Kidney tubule cell (primary cell): Measurements from ENCODE around the gene MGAT4C.

Experiments used
- DNase-seq: peaks from one replicate; pipeline ENCODE4 v3.0.0-alpha.2; 2018; ENCODE audit warnings: low spot score

MGAT4C gene

DNA sequence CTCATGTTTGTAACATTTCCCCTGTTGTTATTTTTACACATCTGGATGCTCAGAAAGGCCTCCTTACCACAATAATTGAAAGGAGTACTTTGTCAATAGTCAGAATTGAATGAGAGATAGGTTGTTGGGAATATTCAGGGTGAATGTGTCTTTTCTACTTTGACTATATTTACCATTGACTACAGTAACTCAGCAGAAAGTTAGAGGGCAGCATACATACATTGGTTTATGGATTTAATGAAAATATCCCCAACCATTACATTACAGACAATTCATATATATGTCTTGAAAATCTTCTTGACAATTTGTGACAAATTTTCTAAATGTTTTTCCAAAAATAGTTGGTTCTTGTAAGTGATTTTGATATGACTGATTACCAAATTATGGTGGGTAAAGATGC is 284.4 kb downstream of the MGAT4C start:
- no peak for DNase-seq

DNA sequence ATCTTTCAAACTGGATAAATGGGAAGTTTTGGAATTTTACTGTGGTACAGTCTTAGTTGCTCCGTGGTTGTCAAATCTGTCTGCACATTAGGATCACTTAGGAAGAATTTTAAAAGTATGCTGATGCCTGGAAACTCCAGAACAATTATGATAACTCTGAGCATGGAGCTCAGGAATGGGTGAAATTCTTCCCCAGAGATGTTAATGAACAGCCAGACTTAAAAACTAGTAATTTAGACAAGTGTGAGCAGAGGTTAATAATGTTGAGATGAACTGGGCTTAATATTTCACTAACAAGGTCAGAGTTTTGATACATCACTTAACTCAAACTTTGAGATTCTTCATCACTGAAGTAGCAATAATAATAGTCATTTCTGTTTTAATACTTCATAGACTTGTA is 287.6 kb downstream of the MGAT4C start:
- peak; percentile 55 for DNase-seq

DNA sequence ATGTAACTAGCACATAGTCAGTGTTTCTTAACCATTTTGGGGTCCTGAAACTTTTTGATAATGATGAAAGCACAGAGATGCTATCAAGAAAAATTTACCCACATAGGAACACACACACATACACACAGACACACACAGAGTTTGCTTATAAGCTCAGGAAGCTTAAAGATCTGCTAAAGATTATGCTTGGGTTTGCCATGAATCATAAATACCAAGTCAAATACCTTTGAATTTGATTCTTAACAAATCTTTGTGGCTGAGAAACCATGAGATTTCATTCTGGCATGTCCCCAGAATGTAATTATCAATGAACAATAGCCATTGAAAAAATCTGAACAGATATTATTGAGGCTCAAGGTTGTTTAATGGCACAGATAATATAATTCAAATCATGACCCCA is 292.9 kb downstream of the MGAT4C start:
- DNase-seq: peak; percentile 23

DNA sequence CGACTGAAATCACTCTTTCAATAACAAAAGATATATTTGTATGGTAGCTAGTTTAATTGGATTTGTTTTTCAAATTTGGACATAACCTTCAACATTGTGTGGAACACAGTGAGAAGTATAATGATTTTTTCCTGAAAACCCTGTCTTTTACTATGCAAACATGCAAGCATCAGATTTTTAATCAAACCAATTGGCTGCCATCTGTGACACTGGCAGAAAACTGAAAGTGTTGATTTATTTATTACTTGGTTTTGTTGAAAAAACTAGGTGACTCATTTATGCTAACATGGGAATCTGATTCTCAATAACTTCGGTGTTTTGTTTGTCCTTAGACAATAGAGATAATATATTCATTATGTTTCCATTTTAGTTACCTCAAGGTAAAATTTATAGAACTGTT is 300.1 kb downstream of the MGAT4C start:
- no peak for DNase-seq

DNA sequence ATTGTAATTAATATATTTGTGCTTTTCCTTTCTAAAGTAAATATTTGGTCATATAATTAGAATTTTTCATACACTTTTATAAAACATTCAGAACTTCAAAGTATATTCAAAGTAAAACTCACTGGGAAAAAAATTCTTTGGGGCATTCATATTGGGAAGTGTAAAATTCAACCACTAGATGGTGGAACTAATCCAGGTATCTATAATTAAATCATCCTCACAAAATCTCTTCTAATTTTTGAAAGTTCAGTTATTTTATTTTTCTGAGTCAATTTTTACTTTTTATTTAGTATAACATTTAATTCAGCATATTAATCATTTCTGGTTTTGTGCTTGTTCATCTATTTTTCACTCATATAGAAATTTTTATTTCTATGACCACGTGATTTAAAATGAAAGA is 301.1 kb downstream of the MGAT4C start:
- DNase-seq: no peak

DNA sequence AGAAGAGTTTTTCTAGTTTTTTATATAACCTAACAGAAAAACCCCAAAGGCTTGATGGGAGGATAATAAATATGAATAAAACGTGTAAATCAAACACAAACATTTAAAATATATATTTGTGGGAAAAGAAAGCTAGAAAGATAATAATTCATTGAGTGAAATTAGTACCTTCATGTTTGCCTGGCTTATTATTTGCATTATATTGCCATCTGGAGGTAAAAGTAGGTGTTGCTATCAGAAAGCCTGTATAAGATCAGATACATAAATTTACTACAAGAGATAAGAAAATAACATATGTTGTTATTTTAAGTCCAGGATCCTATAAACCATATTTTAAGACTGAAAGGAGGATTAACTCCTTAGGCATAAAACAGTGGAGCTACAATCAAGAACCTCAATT is 304.4 kb downstream of the MGAT4C start:
- DNase-seq: peak; percentile 9

DNA sequence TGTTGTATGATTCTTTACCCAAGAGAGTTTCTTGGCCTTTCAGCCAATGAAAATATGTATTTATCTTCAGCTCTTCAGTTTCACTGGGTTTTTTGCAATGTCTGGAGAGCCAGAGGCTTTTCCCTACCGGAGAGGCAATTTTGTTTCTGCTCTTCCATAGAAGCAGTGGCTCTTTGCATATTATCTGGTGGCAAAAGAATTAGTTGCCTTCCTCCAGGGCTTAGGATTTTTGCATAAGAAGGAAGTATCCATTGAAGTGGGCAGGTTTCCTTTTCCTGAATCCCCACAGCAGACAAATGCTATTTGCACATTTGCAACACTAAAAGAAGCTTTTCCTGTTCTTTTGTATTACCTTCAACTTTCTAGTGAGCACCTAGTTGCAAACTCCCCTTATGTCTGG is 306.9 kb downstream of the MGAT4C start:
- DNase-seq: no peak

DNA sequence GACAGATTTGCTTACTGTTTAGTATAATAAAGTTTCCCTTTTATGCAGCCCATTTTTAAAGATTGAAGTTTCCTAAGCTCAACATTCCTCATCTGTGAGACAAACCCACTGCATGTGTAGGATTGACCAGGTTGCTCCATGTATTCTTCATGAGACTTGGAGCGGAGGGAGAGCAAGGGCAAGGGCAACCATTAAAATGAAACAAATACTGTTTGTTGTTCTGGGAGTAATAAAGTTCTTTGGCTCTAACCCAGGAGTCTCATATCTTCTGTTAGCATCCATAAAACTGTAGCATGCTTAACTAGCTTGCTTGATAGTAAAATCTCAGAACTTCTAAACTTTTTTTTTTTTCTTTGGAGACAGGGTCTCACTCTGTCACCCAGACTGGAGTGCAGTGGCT is 307.9 kb downstream of the MGAT4C start:
- no peak for DNase-seq

DNA sequence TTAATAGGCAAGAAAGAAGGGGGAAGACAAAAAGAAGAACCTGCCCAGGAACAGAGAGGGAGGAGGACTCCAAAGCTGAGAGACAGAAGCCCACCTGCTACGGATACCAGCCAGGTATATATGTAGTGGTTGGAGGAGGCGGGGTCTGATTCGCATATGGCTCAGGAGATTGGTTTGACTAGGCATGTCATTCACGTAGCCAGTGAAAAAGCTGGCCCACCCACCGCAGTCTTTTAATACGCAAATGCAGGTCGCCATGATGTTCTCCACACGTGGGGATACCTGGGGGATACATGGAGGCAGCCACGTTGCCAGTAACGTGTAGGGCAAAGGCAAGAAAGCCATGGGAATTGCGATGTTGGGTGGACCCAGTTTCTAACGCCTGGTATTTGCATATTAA is 308.9 kb downstream of the MGAT4C start:
- DNase-seq: no peak

DNA sequence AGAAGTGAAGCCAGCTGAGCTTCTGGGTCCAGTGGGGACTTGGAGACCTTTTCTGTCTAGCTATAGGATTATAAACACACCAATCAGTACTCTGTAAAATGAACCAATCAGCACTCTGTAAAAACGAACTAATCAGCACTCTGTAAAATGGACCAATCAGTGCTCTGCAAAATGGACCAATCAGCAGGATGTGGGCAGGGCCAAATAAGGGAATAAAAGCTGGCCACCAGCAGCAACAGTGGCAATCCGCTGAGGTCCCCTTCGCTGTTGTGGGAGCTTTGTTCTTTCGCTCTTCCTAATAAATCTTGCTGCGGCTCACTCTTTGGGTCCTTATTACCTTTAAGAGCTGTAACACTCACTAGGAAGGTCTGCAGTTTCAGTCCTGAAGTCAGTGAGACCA is 309.8 kb downstream of the MGAT4C start:
- DNase-seq: no peak

DNA sequence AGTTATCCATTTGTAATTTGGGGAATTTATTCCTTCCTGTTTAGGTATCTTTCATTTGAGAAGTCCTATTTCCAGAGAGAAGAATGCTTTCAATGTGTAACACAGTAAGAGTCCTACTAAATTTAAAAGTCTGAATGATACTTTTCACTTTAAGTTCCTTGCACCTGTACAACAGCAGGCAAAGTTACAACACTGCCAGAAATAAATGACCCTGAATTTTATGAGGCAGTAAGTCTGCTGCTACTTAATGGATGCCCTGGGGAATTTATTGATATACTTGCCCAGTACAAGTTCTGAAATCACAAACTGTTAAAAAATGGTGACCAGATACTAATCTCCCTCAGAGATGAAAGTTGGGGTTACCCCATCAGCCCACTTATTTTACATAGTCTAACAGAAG is 329.0 kb downstream of the MGAT4C start:
- DNase-seq: no peak

DNA sequence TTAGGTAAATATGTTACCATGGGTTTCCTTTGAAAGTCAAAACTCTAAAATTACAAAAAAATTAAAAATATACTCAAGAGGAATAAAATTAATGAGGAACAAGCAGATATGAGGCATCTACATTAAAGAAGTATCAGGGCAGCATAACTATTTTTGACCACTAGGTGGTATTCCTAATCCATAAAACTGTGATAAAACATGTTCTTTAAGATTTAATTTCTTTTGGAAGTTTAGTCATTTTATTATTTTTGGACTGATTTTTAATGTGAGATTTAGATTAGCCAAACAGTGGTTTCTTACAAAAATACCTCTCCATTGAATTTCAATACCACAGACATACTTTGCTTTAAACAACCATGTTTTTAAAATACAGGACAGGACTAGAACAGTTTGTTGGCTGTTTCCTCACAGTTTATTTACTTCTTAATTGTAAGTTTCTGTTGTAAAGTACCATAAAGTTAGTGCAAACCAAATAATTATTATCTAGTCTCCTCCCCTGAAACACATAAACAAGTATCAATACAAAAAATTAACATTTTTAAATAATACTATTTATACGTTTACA is 332.3 kb downstream of the MGAT4C start:
- peak; percentile 22 for DNase-seq

DNA sequence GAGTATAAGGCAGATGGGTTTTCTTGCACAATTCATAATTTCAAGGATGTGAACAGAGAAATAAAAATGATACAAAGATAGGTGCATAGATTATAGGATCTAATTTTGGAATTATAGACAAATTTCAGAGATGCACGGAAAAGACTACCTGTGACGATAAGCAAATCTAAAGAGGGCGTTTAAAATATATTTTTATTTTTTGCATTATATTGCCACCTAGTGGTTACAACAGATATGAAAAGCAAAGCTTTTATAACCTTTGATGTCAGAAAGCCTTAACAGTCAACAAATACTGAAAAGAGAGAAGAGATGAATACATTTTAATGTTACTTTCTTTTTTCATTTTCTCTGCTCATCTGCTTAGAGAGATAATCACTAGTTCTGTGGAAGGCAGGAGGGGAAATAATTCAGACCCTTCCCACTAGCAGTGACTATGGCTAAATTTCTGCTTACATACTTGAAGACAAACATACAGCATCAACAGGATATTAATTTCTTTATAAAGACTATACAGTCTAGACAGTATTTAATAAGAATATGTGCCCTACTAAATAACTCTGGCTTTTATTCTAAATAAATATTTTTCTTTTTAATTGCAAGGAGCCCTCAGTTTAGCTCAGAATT is 335.8 kb downstream of the MGAT4C start:
- peak; percentile 49 for DNase-seq
